ENCODE measurements around the gene NCAPG2.

The NCAPG2 gene

GRCh38 chr7:158738841-158739240, 34.2 kb upstream of the NCAPG2 start:
- H3K4me2 ChIP-seq (ENCODE audit: insufficient read depth, low read length): no peak overlapping the region
- no peaks in the 10 kb centered on the region for H3K4me1 ChIP-seq (ENCODE audit: insufficient read depth, low read length)
- H3K27ac ChIP-seq (ENCODE audit: low read length): no peak overlapping the region
- no peak overlapping the region for H2AFZ ChIP-seq (ENCODE audit: low read depth, low read length)
- no peaks in the 10 kb centered on the region for H3K79me2 ChIP-seq (ENCODE audit: insufficient read depth, low read length)
- TF ChIP-seq EZH2 (IDR thresholded peaks at IDR 0.05; ENCODE audit: borderline replicate concordance, low read depth, low read length, severe bottlenecking): no peak
- TF ChIP-seq CTCF (IDR thresholded peaks at IDR 0.05; ENCODE audit: borderline replicate concordance, extremely low read depth, low read length, poor library complexity, severe bottlenecking): no peak
- H3K9me3 ChIP-seq (ENCODE audit: insufficient read depth, low read length, severe bottlenecking): no peaks in the 10 kb centered on the region
- H3K9ac ChIP-seq (ENCODE audit: low read depth, low read length): no peak overlapping the region
- H4K20me1 ChIP-seq (ENCODE audit: insufficient read depth, low read length): no peaks in the 10 kb centered on the region
- H3K36me3 ChIP-seq (ENCODE audit: insufficient read depth, low read length): peaks cover 92% of the 10 kb centered on the region
- no peak for ATAC-seq (ENCODE audit: insufficient read depth, low read depth)
- H3K27me3 ChIP-seq (ENCODE audit: insufficient read depth, low read length, poor library complexity): no peaks in the 10 kb centered on the region
- no peak for DNase-seq
- no peak overlapping the region for H3K4me3 ChIP-seq (ENCODE audit: low read depth in 1 of 2, low read length in 2 of 2)

GRCh38 chr7:158737064-158737695, 32.6 kb upstream of the NCAPG2 start:
- Histone ChIP-seq H3K27me3 (ENCODE audit: insufficient read depth, low read length, poor library complexity) (no peaks in the 10 kb centered on the region), H2AFZ (ENCODE audit: low read depth, low read length) (no peak overlapping the region), H3K9me3 (ENCODE audit: insufficient read depth, low read length, severe bottlenecking) (no peaks in the 10 kb centered on the region), H3K36me3 (ENCODE audit: insufficient read depth, low read length) (peaks cover 92% of the 10 kb centered on the region), H3K4me3 (ENCODE audit: low read depth in 1 of 2, low read length in 2 of 2) (no peak overlapping the region), H3K9ac (ENCODE audit: low read depth, low read length) (no peak overlapping the region), H3K4me2 (ENCODE audit: insufficient read depth, low read length) (no peak overlapping the region), H3K79me2 (ENCODE audit: insufficient read depth, low read length) (no peaks in the 10 kb centered on the region), H3K27ac (ENCODE audit: low read length) (no peak overlapping the region), H3K4me1 (ENCODE audit: insufficient read depth, low read length) (no peaks in the 10 kb centered on the region), H4K20me1 (ENCODE audit: insufficient read depth, low read length) (no peaks in the 10 kb centered on the region)
- ATAC-seq (ENCODE audit: insufficient read depth, low read depth) (no peak), DNase-seq (no peak)
- TF ChIP-seq CTCF (IDR thresholded peaks at IDR 0.05; ENCODE audit: borderline replicate concordance, extremely low read depth, low read length, poor library complexity, severe bottlenecking) (no peak), EZH2 (IDR thresholded peaks at IDR 0.05; ENCODE audit: borderline replicate concordance, low read depth, low read length, severe bottlenecking) (no peak)

- no peaks in the 10 kb centered on the region for H4K20me1 ChIP-seq (ENCODE audit: insufficient read depth, low read length)
- peaks cover 87% of the 10 kb centered on the region for H3K36me3 ChIP-seq (ENCODE audit: insufficient read depth, low read length)
- ATAC-seq (ENCODE audit: insufficient read depth, low read depth): no peak
Observed at GRCh38 chr7:158735935-158736334, 31.3 kb upstream of the NCAPG2 start.

More at GRCh38 chr7:158735935-158736334, 31.3 kb upstream of the NCAPG2 start:
- no peaks in the 10 kb centered on the region for H3K27me3 ChIP-seq (ENCODE audit: insufficient read depth, low read length, poor library complexity)
- no peak for TF ChIP-seq EZH2 (IDR thresholded peaks at IDR 0.05; ENCODE audit: borderline replicate concordance, low read depth, low read length, severe bottlenecking)
- no peak for TF ChIP-seq CTCF (IDR thresholded peaks at IDR 0.05; ENCODE audit: borderline replicate concordance, extremely low read depth, low read length, poor library complexity, severe bottlenecking)
- no peak overlapping the region for H3K27ac ChIP-seq (ENCODE audit: low read length)
- no peak for DNase-seq
- no peaks in the 10 kb centered on the region for H3K79me2 ChIP-seq (ENCODE audit: insufficient read depth, low read length)
- no peaks in the 10 kb centered on the region for H3K4me1 ChIP-seq (ENCODE audit: insufficient read depth, low read length)
- no peak overlapping the region for H3K4me3 ChIP-seq (ENCODE audit: low read depth in 1 of 2, low read length in 2 of 2)
- no peaks in the 10 kb centered on the region for H3K9me3 ChIP-seq (ENCODE audit: insufficient read depth, low read length, severe bottlenecking)
- H3K4me2 ChIP-seq (ENCODE audit: insufficient read depth, low read length): no peak overlapping the region
- H3K9ac ChIP-seq (ENCODE audit: low read depth, low read length): no peak overlapping the region
- no peak overlapping the region for H2AFZ ChIP-seq (ENCODE audit: low read depth, low read length)
